HEK293T (cell line): ENCODE measurements around the gene DNASE1L2.

Experiments
- ARNT ChIP-seq: fragments of 450-650 bp; IDR thresholded peaks from 2 replicates; pipeline ENCODE4 v1.6.1; 2017; ENCODE audit warnings: mild to moderate bottlenecking
- ELF4 ChIP-seq: fragments of 450-650 bp; IDR thresholded peaks from 2 replicates; pipeline ENCODE4 v1.6.1; 2017; ENCODE audit warnings: antibody characterized with exemption
- FOXM1 ChIP-seq: fragments of 450-650 bp; IDR thresholded peaks from 2 replicates; pipeline ENCODE4 v1.6.1; 2017; ENCODE audit warnings: mild to moderate bottlenecking, borderline replicate concordance
- SUZ12 ChIP-seq: fragments of 450-650 bp; IDR thresholded peaks from 2 replicates; pipeline ENCODE4 v1.6.1; 2016; ENCODE audit warnings: mild to moderate bottlenecking

DNA sequence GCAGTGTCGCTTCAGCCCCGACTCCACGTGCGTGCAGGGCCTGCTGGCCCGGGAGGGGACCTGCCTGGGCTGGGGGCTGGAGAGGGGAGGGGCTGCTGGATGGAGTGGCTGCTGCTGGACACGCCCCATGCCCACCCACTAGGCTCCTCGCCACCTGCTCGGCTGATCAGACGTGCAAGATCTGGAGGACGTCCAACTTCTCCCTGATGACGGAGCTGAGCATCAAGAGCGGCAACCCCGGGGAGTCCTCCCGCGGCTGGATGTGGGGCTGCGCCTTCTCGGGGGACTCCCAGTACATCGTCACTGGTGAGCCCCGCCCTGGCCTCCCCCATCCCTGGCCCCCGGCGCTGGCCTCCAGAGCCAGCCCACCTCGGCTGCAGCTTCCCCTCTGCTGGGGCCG lies 27.9 kb upstream of the DNASE1L2 start:
- TF ChIP-seq SUZ12 (no peak), ELF4 (no peak), FOXM1 (no peak), ARNT (no peak)
